22Rv1 (cell line): ENCODE results near the gene GRK3.
"Not testable (repeated sequence)": the region's sequence is repeated elsewhere in the genome, so short reads cannot be mapped to it uniquely, and the experiment has no call there.

Source experiments
- ZFX ChIP-seq: fragments of 450-650 bp; IDR thresholded peaks from 2 replicates; pipeline ENCODE4 v1.6.1; 2017; ENCODE audit warnings: antibody characterized with exemption, borderline replicate concordance
- TF ChIP-seq, protein P1 (sequence below): fragments of 450-650 bp; IDR thresholded peaks from 2 replicates; pipeline ENCODE4 v1.5.1; 2017; ENCODE audit warnings: mild to moderate bottlenecking

DNA sequence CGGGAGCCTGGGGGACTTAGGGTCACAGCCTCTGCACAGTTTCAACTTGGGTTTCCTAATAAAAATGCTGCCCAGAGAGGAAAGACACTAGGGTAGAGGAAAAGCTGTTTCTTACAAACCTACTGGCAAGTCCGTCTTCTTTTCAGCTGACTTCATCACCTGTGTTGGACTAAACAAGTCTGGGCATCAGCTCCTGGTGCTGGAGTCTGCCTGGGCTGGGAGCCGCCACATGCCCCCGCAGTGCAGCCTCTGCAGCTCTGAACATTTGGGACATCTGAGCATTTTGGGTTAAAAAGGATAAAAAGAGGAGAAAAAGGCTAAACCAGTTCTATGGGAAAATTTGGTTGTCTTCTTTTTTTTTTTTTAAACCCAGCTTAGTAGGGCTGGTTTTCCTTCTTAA, 49.1 kb downstream of the GRK3 start:
- TF ChIP-seq ZFX = not testable (repeated sequence)
- TF ChIP-seq, protein P1, sequence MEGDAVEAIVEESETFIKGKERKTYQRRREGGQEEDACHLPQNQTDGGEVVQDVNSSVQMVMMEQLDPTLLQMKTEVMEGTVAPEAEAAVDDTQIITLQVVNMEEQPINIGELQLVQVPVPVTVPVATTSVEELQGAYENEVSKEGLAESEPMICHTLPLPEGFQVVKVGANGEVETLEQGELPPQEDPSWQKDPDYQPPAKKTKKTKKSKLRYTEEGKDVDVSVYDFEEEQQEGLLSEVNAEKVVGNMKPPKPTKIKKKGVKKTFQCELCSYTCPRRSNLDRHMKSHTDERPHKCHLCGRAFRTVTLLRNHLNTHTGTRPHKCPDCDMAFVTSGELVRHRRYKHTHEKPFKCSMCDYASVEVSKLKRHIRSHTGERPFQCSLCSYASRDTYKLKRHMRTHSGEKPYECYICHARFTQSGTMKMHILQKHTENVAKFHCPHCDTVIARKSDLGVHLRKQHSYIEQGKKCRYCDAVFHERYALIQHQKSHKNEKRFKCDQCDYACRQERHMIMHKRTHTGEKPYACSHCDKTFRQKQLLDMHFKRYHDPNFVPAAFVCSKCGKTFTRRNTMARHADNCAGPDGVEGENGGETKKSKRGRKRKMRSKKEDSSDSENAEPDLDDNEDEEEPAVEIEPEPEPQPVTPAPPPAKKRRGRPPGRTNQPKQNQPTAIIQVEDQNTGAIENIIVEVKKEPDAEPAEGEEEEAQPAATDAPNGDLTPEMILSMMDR = not testable (repeated sequence)
